NCI-H2081 (cell line): ENCODE measurements around the gene ZNF66.
"Not testable (repeated sequence)": the region's sequence is repeated elsewhere in the genome, so short reads cannot be mapped to it uniquely, and the experiment has no call there.

Experiments used
- DNase-seq, 2 experiments: peaks; one replicate each; lab custom pipeline; 2025; lab: John Stamatoyannopoulos, UW

The ZNF66 gene

DNA sequence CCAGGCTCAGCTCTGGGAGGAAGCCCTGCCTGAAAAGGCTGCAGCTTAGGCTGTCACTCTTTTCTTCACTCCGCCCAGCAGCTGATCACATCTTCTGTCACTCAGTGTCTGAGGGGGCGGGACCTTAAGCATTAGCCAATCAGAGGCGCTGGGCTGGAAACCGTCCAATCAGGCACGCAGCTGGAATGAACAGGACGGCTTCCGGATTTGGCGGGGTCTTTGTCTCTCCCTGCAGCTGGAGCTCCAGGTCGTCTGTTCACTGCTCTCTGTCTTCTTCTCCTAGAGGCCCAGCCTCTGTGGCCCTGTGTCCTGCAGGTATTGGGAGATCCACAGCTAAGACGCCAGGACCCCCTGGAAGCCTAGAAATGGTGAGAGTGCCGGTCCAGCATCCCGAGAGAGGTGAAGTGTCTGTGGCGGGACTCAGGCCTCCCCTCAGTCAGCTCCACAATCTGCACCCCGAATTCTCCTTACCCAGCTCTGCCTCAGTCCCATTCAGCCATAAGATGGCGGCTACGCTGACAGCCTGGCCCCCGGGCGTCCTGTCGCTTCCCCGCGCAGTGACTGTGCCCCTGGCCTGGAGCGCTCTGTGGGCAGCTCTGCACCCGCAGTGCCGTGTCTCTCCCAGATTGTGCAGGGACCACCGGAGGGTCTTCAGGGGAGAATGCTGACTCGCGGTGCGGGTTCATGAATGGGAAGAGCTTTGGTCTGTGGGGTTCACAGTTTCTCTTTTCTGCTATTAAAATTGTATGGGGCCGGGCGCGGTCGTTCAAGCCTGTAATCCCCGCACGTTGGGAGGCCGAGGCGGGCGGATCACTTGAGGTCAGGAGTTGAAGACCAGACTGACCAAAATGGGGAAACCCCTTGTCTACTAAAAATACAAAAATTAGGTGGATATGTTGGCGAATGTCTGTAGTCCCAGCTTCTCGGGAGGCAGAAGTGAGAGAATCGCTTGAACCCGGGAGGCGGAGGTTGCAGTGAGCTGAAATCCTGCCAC, at the start of gene ZNF66:
ZNF66 (plus strand) TSS at position 222 of the 994 bp plus-strand sequence; CDS start at position 366, 144 bp downstream.
- DNase-seq: peak; percentile 96 to 97

GRCh38 chr19:20750169-20750568, 25.9 kb upstream of the ZNF66 start:
- DNase-seq: not testable (repeated sequence)

GRCh38 chr19:20752291-20752690, 23.8 kb upstream of the ZNF66 start:
- DNase-seq: not testable (repeated sequence)

DNA sequence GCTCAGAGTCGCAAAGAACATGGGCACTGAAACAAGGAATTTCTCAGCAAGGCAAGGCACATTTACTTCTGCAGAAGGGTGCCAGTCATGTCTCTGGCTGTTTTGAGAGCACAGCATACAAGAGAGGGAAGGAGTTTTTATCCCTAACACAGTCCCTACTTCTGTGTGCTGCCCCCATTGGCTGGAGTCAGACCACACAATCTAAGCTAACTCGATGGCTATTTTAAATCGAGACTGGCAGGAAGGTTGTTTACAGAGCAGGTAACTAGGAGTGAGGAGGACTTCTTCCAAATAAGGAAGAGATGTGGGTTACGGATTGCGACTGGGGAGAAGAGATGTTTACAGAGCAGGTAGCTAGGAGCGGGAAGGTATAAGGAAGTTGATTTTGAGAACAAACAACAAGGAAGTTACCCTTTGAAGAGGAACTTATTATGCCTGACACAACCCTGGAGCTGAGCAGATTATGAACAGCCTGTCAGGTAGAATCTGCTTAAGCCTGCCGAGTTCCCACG, 6.8 kb upstream of the ZNF66 start:
- not testable (repeated sequence) for DNase-seq

DNA sequence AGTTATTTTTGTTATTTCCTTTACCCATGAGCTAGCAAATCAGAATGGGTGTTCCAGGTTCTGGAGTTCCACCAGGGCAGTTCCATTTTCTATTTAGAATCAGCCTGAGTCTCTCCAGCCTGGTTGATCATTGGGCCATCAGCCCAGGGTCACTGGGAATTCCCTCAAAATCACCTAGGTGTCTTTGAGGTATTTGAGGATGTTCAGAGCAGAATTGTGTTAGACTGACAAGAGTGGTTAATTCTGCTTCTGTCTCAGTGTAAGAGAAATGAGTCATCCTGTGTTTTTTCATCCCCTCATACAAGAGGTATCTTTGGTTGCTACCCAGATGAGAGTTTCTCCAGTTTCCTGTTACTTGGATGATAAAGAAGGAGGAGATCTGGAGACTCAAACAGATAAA, 11.7 kb downstream of the ZNF66 start:
- DNase-seq: no peak

- DNase-seq: no peak
These were observed 15.7 kb downstream of the ZNF66 start for GRCh38 chr19:20791806-20792205.

DNA sequence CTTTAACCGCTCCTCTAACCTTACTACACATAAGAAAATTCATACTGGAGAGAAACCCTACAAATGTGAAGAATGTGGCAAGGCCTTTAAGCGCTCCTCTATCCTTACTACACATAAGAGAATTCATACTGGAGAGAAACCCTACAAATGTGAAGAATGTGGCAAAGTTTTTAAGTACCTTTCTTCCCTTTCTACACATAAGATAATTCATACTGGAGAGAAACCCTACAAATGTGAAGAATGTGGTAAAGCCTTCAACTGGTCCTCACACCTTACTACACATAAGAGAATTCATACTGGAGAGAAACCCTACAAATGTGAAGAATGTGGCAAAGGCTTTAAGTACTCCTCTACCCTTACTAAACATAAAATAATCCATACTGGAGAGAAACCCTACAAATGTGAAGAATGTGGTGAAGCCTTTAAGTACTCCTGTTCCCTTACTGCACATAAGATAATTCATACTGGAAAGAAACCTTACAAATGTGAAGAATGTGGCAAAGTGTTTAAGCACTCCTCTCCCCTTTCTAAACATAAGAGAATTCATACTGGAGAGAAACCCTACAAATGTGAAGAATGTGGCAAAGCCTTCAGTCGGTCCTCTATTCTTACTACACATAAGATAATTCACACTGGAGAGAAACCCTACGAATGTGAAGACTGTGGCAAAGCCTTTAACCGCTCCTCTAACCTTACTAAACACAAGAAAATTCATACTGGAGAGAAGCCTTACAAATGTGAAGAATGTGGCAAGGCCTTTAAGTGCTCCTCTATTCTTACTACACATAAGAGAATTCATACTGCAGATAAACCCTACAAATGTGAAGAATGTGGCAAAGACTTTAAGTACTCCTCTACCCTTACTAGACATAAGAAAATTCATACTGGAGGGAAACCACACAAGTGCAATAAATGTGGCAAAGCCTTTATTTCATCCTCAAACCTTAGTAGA, 30.5 kb downstream of the ZNF66 start:
- DNase-seq: not testable (repeated sequence)

DNA sequence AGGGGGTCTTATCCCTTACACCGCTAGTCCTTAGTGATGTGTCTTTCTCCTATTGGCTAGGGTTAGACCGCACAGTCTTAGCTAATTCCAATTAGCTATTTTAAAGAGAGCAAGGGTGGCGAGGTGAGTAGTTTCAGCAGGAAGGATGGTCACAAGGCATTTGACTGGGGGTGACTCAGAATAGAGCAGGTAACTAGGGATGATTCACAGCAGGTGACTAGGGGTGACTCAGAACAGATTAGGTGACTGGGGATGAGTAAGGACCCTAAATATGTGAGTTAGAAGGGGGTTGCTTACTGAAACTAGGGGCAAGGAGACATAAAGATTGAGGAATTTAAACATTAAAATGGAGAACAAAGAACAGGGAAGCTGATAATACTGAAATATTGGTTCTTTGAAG, 64.3 kb downstream of the ZNF66 start:
- DNase-seq: no peak
